Measurements from ENCODE around the gene MACROD1.
A peak's percentile ranks its signal among the peaks of the same experiment; 100 is the strongest.

MACROD1 gene

GRCh38 chr11:64032050-64032449 is 133.9 kb downstream of the MACROD1 start:
- Histone ChIP-seq H3K27ac (ENCODE audit: low read depth, low read length) (no peak overlapping the region), H3K27me3 (ENCODE audit: control insufficient read depth in 5 of 5, insufficient read depth in 4 of 5, low read length in 5 of 5) (peaks cover 10 to 36% (median 28%) of the 10 kb centered on the region in 5 donors), H3K9ac (ENCODE audit: low read length in 5 of 5) (no peak overlapping the region)

GRCh38 chr11:64031001-64031400 is 134.9 kb downstream of the MACROD1 start:
- H3K27ac ChIP-seq (ENCODE audit: low read depth, low read length): no peak overlapping the region
- H3K4me1 ChIP-seq (ENCODE audit: control insufficient read depth in 5 of 5, insufficient read depth in 5 of 5, low read length in 5 of 5): peaks cover 0 to 28% (median 14%) of the 10 kb centered on the region in 5 donors
- H3K36me3 ChIP-seq (ENCODE audit: control insufficient read depth in 5 of 5, insufficient read depth in 5 of 5, low read length in 5 of 5): no peaks in the 10 kb centered on the region
- no peaks in the 10 kb centered on the region for H3K9me3 ChIP-seq (ENCODE audit: control insufficient read depth in 5 of 5, low read length in 5 of 5)
- peaks cover 10 to 29% (median 21%) of the 10 kb centered on the region in 5 donors for H3K27me3 ChIP-seq (ENCODE audit: control insufficient read depth in 5 of 5, insufficient read depth in 4 of 5, low read length in 5 of 5)
- H3K9ac ChIP-seq (ENCODE audit: low read length in 5 of 5): no peak overlapping the region
- no peak overlapping the region for H3K4me3 ChIP-seq (ENCODE audit: low read depth in 1 of 5, low read length in 5 of 5)

More at GRCh38 chr11:64032050-64032449, 133.9 kb downstream of the MACROD1 start:
- no peaks in the 10 kb centered on the region for H3K9me3 ChIP-seq (ENCODE audit: control insufficient read depth in 5 of 5, low read length in 5 of 5)
- H3K4me1 ChIP-seq (ENCODE audit: control insufficient read depth in 5 of 5, insufficient read depth in 5 of 5, low read length in 5 of 5): peaks cover 0 to 39% (median 23%) of the 10 kb centered on the region in 5 donors
- no peaks in the 10 kb centered on the region for H3K36me3 ChIP-seq (ENCODE audit: control insufficient read depth in 5 of 5, insufficient read depth in 5 of 5, low read length in 5 of 5)
- no peak overlapping the region for H3K4me3 ChIP-seq (ENCODE audit: low read depth in 1 of 5, low read length in 5 of 5)

- H3K9me3 ChIP-seq (ENCODE audit: control insufficient read depth in 5 of 5, low read length in 5 of 5): no peaks in the 10 kb centered on the region
- H3K27ac ChIP-seq (ENCODE audit: low read depth, low read length): no peak overlapping the region
- peaks cover 5 to 23% (median 17%) of the 10 kb centered on the region in 5 donors for H3K27me3 ChIP-seq (ENCODE audit: control insufficient read depth in 5 of 5, insufficient read depth in 4 of 5, low read length in 5 of 5)
- no peak overlapping the region for H3K9ac ChIP-seq (ENCODE audit: low read length in 5 of 5)
- H3K4me1 ChIP-seq (ENCODE audit: control insufficient read depth in 5 of 5, insufficient read depth in 5 of 5, low read length in 5 of 5): peaks cover 0 to 22% (median 10%) of the 10 kb centered on the region in 5 donors
- no peaks in the 10 kb centered on the region for H3K36me3 ChIP-seq (ENCODE audit: control insufficient read depth in 5 of 5, insufficient read depth in 5 of 5, low read length in 5 of 5)
- no peak overlapping the region for H3K4me3 ChIP-seq (ENCODE audit: low read depth in 1 of 5, low read length in 5 of 5)
These were observed 136.1 kb downstream of the MACROD1 start for GRCh38 chr11:64029773-64030172.

- Histone ChIP-seq H3K36me3 (ENCODE audit: control insufficient read depth in 5 of 5, insufficient read depth in 5 of 5, low read length in 5 of 5) (no peaks in the 10 kb centered on the region), H3K27me3 (ENCODE audit: control insufficient read depth in 5 of 5, insufficient read depth in 4 of 5, low read length in 5 of 5) (peaks cover 2 to 15% (median 12%) of the 10 kb centered on the region in 5 donors), H3K9ac (ENCODE audit: low read length in 5 of 5) (no peak overlapping the region), H3K4me3 (ENCODE audit: low read depth in 1 of 5, low read length in 5 of 5) (peak overlapping the region in 2 of 5 donors; percentile 22 to 44), H3K27ac (ENCODE audit: low read depth, low read length) (no peak overlapping the region), H3K9me3 (ENCODE audit: control insufficient read depth in 5 of 5, low read length in 5 of 5) (no peaks in the 10 kb centered on the region), H3K4me1 (ENCODE audit: control insufficient read depth in 5 of 5, insufficient read depth in 5 of 5, low read length in 5 of 5) (peaks cover 0 to 22% (median 10%) of the 10 kb centered on the region in 5 donors)
These were observed 137.4 kb downstream of the MACROD1 start for GRCh38 chr11:64028398-64029115.

GRCh38 chr11:64027651-64028397 is 138.1 kb downstream of the MACROD1 start:
- Histone ChIP-seq H3K27me3 (ENCODE audit: control insufficient read depth in 5 of 5, insufficient read depth in 4 of 5, low read length in 5 of 5) (peaks cover 2 to 13% (median 12%) of the 10 kb centered on the region in 5 donors), H3K36me3 (ENCODE audit: control insufficient read depth in 5 of 5, insufficient read depth in 5 of 5, low read length in 5 of 5) (no peaks in the 10 kb centered on the region), H3K27ac (ENCODE audit: low read depth, low read length) (no peak overlapping the region), H3K4me1 (ENCODE audit: control insufficient read depth in 5 of 5, insufficient read depth in 5 of 5, low read length in 5 of 5) (peaks cover 0 to 19% (median 6%) of the 10 kb centered on the region in 5 donors), H3K4me3 (ENCODE audit: low read depth in 1 of 5, low read length in 5 of 5) (peak overlapping the region in 2 of 5 donors; percentile 22 to 44), H3K9ac (ENCODE audit: low read length in 5 of 5) (no peak overlapping the region), H3K9me3 (ENCODE audit: control insufficient read depth in 5 of 5, low read length in 5 of 5) (no peaks in the 10 kb centered on the region)

- no peak overlapping the region for H3K9ac ChIP-seq (ENCODE audit: low read length in 5 of 5)
- no peaks in the 10 kb centered on the region for H3K36me3 ChIP-seq (ENCODE audit: control insufficient read depth in 5 of 5, insufficient read depth in 5 of 5, low read length in 5 of 5)
These were observed 139.2 kb downstream of the MACROD1 start for GRCh38 chr11:64026575-64027205.

GRCh38 chr11:64025205-64025604 is 140.7 kb downstream of the MACROD1 start:
- H3K4me3 ChIP-seq (ENCODE audit: low read depth in 1 of 5, low read length in 5 of 5): no peak overlapping the region
- H3K36me3 ChIP-seq (ENCODE audit: control insufficient read depth in 5 of 5, insufficient read depth in 5 of 5, low read length in 5 of 5): no peaks in the 10 kb centered on the region
- peaks cover 0 to 16% (median 5%) of the 10 kb centered on the region in 5 donors for H3K4me1 ChIP-seq (ENCODE audit: control insufficient read depth in 5 of 5, insufficient read depth in 5 of 5, low read length in 5 of 5)
- no peak overlapping the region for H3K9ac ChIP-seq (ENCODE audit: low read length in 5 of 5)
- H3K27me3 ChIP-seq (ENCODE audit: control insufficient read depth in 5 of 5, insufficient read depth in 4 of 5, low read length in 5 of 5): peaks cover 2 to 12% (median 10%) of the 10 kb centered on the region in 5 donors
- no peak overlapping the region for H3K27ac ChIP-seq (ENCODE audit: low read depth, low read length)
- H3K9me3 ChIP-seq (ENCODE audit: control insufficient read depth in 5 of 5, low read length in 5 of 5): no peaks in the 10 kb centered on the region

More at GRCh38 chr11:64026575-64027205, 139.2 kb downstream of the MACROD1 start:
- no peaks in the 10 kb centered on the region for H3K9me3 ChIP-seq (ENCODE audit: control insufficient read depth in 5 of 5, low read length in 5 of 5)
- no peak overlapping the region for H3K4me3 ChIP-seq (ENCODE audit: low read depth in 1 of 5, low read length in 5 of 5)
- peaks cover 0 to 16% (median 5%) of the 10 kb centered on the region in 5 donors for H3K4me1 ChIP-seq (ENCODE audit: control insufficient read depth in 5 of 5, insufficient read depth in 5 of 5, low read length in 5 of 5)
- peaks cover 2 to 13% (median 11%) of the 10 kb centered on the region in 5 donors for H3K27me3 ChIP-seq (ENCODE audit: control insufficient read depth in 5 of 5, insufficient read depth in 4 of 5, low read length in 5 of 5)
- H3K27ac ChIP-seq (ENCODE audit: low read depth, low read length): no peak overlapping the region

GRCh38 chr11:64023712-64024710 is 141.9 kb downstream of the MACROD1 start:
- H3K36me3 ChIP-seq (ENCODE audit: control insufficient read depth in 5 of 5, insufficient read depth in 5 of 5, low read length in 5 of 5): no peaks in the 10 kb centered on the region
- H3K27me3 ChIP-seq (ENCODE audit: control insufficient read depth in 5 of 5, insufficient read depth in 4 of 5, low read length in 5 of 5): peaks cover 2 to 8% (median 5%) of the 10 kb centered on the region in 5 donors
- H3K9ac ChIP-seq (ENCODE audit: low read length in 5 of 5): no peak overlapping the region
- peaks cover 0 to 16% (median 5%) of the 10 kb centered on the region in 5 donors for H3K4me1 ChIP-seq (ENCODE audit: control insufficient read depth in 5 of 5, insufficient read depth in 5 of 5, low read length in 5 of 5)
- H3K27ac ChIP-seq (ENCODE audit: low read depth, low read length): no peak overlapping the region
- no peak overlapping the region for H3K4me3 ChIP-seq (ENCODE audit: low read depth in 1 of 5, low read length in 5 of 5)
- no peaks in the 10 kb centered on the region for H3K9me3 ChIP-seq (ENCODE audit: control insufficient read depth in 5 of 5, low read length in 5 of 5)

GRCh38 chr11:64022125-64022784 is 143.7 kb downstream of the MACROD1 start:
- no peak overlapping the region for H3K4me3 ChIP-seq (ENCODE audit: low read depth in 1 of 5, low read length in 5 of 5)
- H3K36me3 ChIP-seq (ENCODE audit: control insufficient read depth in 5 of 5, insufficient read depth in 5 of 5, low read length in 5 of 5): no peaks in the 10 kb centered on the region
- no peaks in the 10 kb centered on the region for H3K9me3 ChIP-seq (ENCODE audit: control insufficient read depth in 5 of 5, low read length in 5 of 5)
- H3K9ac ChIP-seq (ENCODE audit: low read length in 5 of 5): no peak overlapping the region
- H3K27me3 ChIP-seq (ENCODE audit: control insufficient read depth in 5 of 5, insufficient read depth in 4 of 5, low read length in 5 of 5): no peaks in the 10 kb centered on the region
- no peak overlapping the region for H3K27ac ChIP-seq (ENCODE audit: low read depth, low read length)
- no peaks in the 10 kb centered on the region for H3K4me1 ChIP-seq (ENCODE audit: control insufficient read depth in 5 of 5, insufficient read depth in 5 of 5, low read length in 5 of 5)

Data from subcutaneous abdominal adipose tissue (tissue), 5 donors.